ENCODE results near the gene SV2B.

DNA sequence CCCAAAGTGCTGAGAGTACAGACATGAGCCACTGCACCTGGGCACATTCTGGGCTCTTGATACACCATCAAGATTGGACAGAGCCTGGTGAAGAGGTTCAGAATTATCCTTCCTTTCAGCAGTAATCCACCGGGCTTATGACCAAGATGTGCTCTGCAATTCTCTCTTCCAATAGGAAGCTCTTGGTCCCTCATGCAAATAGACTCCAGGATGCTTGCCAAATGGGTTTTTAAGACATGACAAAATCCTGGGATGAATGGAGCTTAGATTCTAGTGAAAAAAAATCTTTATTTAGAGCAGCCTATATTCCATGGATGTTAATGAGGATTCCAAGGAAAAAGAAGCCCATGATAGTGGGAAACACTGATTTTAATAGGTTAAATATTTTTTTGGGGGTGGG is 119.1 kb downstream of the SV2B start:
- TF ChIP-seq NFE2L2 (conservative IDR thresholded peaks at IDR 0.05; ENCODE audit: low read length) (no peak), EP300 (IDR thresholded peaks at IDR 0.05) (no peak)
